Dedifferentiated amniotic fluid mesenchymal stem cell (primary cell): ENCODE results near the gene PLEKHN1.
A peak's percentile ranks its signal among the peaks of the same experiment; 100 is the strongest.

Experiments
- DNase-seq: peaks from one replicate; pipeline ENCODE4 v3.0.0-alpha.2; 2016; ENCODE audit errors: extremely low spot score

PLEKHN1 gene

GRCh38 chr1:929712-930632 is 36.3 kb upstream of the PLEKHN1 start:
- DNase-seq, result no peak

DNA sequence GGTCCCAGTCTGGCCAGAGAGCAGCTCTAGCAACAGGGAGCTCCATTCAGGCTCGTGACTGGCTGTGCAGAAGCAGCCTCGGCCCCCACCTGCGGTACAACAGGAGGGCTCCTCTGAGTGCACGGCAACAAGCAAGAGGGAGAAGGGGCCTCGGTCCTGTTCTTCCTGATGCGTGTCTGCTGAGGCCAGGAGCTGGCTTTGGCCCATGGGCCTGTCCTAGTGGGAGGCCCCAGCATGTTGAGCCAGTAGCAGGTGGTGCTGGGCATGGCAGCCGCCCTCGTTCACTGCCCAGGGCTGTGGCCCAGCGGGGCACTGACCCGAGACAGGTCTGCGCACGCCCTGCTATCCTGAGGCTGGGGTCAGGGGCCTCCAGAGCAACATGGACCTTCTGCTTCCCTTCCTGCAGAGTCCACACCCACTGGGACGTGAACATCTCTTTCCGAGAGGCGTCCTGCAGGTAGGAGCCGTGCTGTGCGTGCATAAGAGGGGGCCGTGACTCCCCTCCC is 35.6 kb upstream of the PLEKHN1 start:
- DNase-seq, result no peak

DNA sequence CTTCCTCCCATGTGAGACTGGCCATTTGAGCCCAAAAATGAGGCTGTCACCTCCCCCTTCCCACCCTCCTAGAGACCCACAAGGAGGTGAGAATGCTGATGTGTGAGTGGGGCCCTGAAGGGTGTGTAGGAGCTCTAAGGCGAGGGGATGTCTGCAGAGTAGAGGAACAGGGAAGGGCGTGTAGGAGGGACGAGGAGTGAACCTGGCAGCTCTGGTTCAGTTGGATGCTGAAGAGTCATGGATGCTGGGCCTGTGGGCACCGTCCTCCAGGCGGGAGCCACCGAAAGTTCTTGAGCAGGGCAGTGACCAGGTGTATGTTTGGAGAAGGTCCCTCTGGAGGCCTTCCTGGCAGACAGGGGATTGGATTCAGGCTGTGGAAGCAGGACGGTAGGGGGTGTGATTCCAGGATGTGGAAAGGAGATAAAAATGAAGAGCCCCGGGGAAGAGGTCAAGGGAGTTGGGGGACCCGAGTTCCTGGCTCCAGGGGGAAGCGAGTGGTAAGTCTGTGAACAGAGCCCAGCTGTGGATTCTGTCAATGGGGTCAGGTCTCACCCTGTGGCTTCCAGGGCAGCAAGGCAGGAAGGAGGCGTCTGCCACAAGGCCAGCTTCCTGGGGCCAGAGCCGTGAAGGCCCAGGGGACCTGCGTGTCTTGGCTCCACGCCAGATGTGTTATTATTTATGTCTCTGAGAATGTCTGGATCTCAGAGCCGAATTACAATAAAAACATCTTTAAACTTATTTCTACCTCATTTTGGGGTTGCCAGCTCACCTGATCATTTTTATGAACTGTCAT is 34.7 kb upstream of the PLEKHN1 start:
- DNase-seq, result no peak

DNA sequence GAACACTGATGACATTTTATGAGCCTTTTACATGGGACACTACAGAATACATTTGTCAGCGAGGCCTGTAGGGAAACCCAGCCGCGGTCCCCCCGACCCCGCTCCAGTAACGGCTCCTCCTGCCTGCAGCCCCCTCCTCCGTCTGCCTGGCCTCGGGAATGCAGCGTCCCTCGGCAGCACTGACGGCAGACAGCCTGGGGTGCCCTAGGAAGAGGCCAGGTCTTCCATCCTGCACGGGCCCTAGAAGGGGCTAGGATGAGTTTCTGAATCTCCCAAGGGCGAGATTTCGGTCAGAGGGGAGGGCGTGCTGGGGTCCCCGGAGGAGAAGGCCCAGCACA is 34.1 kb upstream of the PLEKHN1 start:
- DNase-seq, result no peak

DNA sequence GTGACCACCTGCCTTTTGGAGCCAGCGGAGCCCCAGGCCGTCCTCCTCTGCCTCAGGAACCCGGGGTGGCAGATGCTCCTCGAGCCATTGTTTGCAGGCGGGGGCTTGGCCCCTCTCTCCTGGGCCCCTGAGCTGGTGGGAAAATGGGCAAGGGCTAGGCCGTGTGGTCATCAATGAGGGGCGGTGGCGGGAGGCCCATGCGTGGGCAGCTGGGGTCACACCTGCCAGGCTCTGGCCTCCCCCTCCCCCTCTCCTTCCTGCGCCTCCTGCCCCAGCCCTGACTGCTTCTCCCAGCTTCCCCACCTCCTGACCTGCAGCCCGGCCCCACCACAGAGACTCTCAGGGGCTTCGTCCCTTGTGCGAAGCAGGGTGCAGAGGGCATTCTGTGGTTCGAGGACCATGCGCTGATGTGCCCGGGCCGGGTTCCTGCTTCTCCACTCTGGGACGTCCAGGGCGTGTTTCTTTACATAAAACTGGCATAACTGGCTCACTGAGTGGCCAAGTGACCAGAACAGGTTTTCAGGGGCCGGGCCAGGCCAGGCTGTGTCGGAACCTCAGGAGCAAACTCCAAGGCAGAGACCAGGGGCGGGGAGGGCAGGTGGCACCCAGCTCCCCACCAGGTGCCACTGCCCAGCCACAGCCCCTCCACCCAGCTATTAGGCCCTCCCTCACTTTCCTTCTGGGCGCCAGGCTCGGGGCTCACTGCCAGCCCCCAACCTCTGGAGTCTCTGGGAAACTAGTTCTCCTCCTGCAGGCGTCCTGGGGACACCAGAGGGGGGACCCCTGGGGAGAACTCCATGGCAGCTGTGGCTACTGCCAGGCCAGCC is 33.3 kb upstream of the PLEKHN1 start:
- DNase-seq, result no peak

DNA sequence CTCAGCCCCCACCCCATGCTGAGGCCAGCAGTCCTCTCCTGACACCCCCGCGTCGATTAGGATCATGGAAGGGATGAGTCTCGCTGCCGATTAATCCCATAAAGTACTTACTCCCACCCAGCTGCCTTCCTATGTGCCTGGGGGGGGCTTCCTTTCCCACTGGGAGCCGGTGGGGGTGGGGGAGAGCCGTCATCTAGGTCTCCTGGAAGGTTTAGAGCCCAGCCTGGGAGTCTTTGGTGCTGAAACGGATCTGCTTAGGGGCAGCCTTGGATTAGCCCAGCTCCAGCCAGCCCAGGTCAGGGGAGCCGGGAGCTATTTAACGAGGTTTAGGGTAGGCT is 32.7 kb upstream of the PLEKHN1 start:
- no peak for DNase-seq

- no peak for DNase-seq
These were observed 31.1 kb upstream of the PLEKHN1 start for GRCh38 chr1:934991-935750.

- DNase-seq, result no peak
These were observed 30.5 kb upstream of the PLEKHN1 start for GRCh38 chr1:935751-936231.

DNA sequence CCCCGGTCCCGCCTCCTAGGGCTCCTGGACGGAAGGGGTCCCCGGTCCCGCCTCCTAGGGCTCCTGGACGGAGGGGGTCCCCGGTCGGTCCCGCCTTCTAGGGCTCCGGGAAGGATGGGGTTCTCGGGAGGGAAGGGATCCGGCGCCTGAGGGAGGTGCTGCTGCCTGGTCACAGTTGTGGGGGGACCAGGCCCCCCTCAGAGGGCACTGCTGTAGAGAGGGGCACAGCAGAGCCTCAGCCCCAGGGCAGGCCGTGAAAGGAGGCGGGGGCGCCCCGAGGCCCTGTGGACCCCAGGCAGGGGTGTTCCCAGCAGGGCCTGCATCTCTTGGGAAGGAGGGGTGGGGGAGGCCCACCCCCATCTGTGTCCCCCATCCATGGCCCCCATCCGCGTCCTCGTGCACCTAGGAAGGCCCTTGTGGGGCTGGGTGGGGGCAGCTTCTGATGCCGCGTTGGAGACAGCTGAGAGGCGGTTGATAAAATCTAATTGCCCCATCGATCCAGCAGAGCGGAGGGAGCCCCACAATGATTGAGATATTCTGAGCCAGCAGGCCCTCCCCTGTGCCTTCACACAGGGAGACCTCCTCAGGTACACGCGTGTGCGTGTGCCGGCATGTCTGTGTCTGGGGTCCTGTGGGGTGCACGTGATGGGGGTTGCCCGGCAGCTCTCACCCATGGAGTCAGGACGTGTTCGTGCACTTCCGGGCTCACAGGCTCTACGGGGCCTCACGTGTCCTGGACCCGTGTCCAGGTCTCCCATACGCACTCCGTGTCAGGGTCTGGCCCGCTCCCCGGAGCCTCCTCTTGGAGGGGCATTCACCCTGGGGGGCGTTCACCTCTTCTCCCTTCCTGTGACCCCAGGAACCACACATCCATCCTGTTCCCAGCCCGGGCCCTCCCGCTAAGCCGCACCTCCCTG is 29.7 kb upstream of the PLEKHN1 start:
- DNase-seq, result no peak

- DNase-seq, result no peak
These were observed 28.8 kb upstream of the PLEKHN1 start for GRCh38 chr1:937521-937920.

DNA sequence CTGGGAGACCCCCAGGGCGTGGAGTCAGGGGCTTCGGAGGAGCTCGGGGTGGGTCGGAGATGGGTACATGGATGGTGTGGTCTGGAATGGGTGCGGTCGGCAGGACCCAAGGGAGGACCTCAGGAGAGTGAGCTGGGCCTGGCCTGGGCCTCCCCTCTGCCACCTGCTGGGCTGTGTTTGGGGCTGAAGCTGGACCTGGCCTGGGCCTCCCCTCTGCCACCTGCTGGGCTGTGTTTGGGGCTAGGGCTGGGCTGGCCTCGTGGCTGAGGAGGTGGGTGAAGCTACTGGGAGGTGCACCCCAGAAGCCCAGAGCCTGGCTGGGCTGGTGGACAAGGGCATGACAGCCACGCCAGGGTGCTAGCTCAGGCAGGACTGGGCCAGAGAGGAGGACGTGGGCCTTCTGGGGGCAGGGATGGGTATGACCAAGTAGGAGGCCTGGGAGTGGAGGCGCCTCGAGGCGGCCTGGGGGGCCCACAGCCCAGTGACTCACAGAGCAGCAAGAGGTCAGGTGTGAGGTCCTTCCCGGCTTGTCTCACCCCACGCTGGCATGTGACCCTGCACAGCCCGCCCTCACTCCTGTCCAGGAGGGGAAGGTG is 28.1 kb upstream of the PLEKHN1 start:
- no peak for DNase-seq

DNA sequence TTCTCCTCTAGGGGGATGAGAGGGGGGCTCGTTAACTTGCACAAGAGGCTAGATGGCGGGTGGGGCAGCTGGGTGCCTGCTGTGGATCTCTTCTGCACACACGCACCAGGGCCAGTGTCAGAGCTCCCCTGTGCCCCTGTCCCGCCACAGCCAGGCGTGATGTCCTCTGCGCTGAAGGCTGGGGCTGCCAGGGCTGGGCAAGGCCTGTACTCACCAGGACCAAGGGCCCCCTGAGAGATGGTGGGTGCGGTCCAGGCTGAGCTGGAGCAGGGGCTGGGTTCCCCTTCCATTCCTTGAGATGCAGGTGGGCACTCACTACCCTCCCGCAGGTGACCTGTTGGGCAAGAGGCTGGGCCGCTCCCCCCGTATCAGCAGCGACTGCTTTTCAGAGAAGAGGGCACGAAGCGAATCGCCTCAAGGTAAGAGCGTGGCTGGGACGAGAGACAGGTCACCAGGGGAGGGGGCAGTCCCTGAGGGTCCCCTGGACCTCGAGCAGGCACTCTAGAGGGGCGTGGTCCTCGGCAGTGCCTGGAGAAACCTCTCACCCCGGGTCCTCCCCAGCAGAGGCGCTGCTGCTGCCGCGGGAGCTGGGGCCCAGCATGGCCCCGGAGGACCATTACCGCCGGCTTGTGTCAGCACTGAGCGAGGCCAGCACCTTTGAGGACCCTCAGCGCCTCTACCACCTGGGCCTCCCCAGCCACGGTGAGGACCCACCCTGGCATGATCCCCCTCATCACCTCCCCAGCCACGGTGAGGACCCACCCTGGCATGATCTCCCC is 27.4 kb upstream of the PLEKHN1 start:
- no peak for DNase-seq

DNA sequence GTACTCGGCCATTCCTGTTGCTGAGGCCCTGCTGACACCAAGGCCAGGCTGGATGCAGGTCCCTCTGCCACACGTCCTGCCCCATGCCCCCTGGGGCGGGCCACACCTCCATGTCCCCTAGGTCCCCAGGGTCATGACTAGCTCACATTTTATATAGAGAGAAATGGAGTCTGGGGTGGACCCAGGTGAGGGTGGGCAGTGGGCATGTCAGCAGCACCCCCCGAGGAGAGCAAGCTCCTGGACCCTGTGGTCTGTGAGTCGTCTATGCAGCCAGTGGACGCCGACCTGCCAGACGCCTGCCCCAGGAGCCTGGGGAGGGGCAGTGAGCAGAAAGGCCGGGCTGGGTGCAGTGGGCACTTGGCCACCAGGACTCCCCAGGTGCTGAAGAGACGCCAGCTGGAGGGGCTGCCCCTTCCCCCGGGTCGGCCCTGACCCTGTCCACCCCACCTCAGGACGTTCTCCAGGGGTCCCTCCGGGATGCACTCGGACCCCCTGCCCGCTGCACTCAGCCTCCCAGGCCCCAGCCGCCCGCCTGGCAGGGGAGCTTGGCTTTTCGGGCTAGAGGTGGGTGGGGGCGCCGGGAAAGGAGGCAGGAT is 26.7 kb upstream of the PLEKHN1 start:
- no peak for DNase-seq

DNA sequence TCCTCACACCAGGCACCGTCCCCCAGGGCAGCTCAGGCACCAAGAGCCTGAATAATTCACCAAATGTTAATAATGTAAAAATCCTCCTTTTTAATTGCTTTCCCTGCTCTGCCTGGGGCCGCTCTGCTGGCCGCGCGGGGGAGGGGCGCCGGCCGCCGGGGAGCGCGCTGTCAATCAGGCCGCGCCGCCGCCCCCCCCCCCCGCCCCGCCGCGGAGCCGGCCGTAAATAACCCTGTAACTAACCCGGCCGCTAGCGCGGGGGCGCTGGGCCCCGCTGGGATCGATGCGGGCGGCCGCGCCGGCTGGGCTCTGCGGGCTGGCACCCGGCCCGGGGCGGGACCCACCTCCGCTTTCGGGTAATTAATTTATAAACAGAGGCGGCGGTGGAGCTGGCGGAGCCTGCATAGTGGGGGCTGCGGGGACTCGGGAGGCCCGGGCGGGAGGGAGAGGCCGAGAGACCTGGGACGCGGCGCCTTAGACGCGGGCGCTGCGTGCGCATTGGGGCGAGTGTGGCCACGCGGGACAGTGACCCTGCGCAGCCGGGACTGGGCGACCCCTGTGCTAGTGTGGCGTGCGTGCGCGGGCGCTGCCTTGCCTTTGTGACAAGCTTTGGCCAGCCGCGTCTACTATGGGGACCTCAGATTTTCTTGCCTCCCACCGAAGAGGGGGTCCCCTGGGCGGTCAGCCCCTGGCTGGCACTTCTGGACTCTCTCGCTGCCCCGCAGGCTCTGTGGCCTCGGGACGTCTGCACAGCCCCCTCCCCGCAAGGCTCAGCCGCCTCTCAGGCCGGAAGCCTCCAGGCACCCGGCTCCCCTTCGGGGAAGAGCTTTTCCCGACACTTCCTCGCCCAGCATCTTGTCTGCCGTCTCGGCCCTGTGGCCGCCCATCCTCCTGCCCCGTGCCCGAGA is 25.9 kb upstream of the PLEKHN1 start:
- DNase-seq, result peak; percentile 51

- DNase-seq, result no peak
These were observed 25.2 kb upstream of the PLEKHN1 start for GRCh38 chr1:941015-941587.

DNA sequence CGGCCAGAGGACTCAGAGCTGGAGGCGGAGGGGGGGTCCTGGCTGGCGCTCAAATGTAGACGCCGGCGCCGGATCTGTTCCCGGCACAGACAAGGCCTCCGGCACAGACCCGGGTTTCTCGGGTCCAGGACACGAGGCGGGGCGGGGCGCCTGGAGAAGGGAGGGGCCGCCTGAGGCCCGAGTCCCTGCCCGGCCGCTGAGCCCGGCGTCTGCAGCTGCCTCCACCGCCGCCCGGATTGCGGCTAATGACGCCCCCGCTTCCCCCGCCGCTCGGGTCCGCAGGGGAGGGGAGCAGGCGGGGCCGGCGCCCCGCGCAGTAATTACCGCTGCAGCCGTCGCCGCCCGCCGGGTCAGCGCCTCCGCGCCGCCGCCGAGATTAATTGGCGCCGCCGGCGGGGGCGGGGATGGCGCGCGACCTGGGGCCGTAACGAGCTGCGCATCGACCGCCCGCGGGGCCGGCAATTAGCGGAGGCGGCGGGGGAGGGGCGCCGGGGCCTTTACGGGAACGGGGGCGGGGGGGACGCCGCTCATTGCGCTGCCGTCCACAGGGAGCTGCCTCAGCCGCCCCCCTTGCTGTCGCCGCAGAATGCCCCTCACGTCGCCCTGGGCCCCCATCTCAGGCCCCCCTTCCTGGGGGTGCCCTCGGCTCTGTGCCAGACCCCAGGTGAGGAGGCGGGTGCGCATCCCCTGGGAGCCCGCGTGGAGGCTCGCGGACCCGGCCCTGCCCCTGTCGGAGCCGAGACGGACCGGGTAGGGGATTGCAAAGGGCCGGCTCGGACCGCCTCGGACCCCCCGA is 24.5 kb upstream of the PLEKHN1 start:
- peak; percentile 69 for DNase-seq
